LHCN-M2 (cell line): Measurements from ENCODE around the gene ZNF33A. TPM values are rescaled to one million over a fixed set of nuclear protein-coding genes. Genes with fewer than 3 reads are reported as not detected.
"Not testable (repeated sequence)": the region's sequence is repeated elsewhere in the genome, so short reads cannot be mapped to it uniquely, and the experiment has no call there.

ENCODE experiments used
- DNase-seq: peaks from one replicate; pipeline ENCODE4 v3.0.0-alpha.2; 2012; ENCODE audit warnings: low read depth
- total RNA-seq: library from RNA; depleted of rRNA; stranded (reverse); fragments of >200 nt; gene quantifications from 2 replicates; pipeline ENCODE4 v1.2.3, GENCODE V29; 2014; rRNA removed

Gene ZNF33A
- total RNA-seq, 1 experiment from 2014 or later: 10.8 TPM

GRCh38 chr10:38045129-38045528 lies 34.7 kb downstream of the ZNF33A start:
- no peak for DNase-seq

GRCh38 chr10:38047666-38048065 lies 37.2 kb downstream of the ZNF33A start:
- peak; percentile 39 for DNase-seq

GRCh38 chr10:38050212-38050611 lies 39.7 kb downstream of the ZNF33A start:
- no peak for DNase-seq

GRCh38 chr10:38054361-38054797 lies 43.9 kb downstream of the ZNF33A start:
- DNase-seq: peak; percentile 77

GRCh38 chr10:38055274-38055894 lies 44.9 kb downstream of the ZNF33A start:
- not testable (repeated sequence) for DNase-seq

GRCh38 chr10:38069663-38070062 lies 59.2 kb downstream of the ZNF33A start:
- DNase-seq: peak; percentile 72

GRCh38 chr10:38070501-38070900 lies 60.0 kb downstream of the ZNF33A start:
- DNase-seq: no peak

GRCh38 chr10:38072552-38072951 lies 62.1 kb downstream of the ZNF33A start:
- no peak for DNase-seq

GRCh38 chr10:38076687-38077086 lies 66.2 kb downstream of the ZNF33A start:
- DNase-seq: no peak

GRCh38 chr10:38093318-38093717 lies 82.8 kb downstream of the ZNF33A start:
- not testable (repeated sequence) for DNase-seq

GRCh38 chr10:38093816-38094157 lies 83.3 kb downstream of the ZNF33A start:
- DNase-seq: no peak

GRCh38 chr10:38094158-38094926 lies 83.9 kb downstream of the ZNF33A start, which contains the start of gene ZNF37A:
Gene ZNF37A (plus strand): TSS chr10:38094337. CDS start chr10:38096618, 2,281 bp downstream.
- DNase-seq: peak; percentile 93

- DNase-seq: peak; percentile 24
These were observed 84.6 kb downstream of the ZNF33A start for GRCh38 chr10:38094927-38095574.

GRCh38 chr10:38102880-38103279 lies 92.4 kb downstream of the ZNF33A start:
- DNase-seq: no peak

GRCh38 chr10:38103756-38104155 lies 93.3 kb downstream of the ZNF33A start:
- no peak for DNase-seq

- DNase-seq: no peak
These were observed 101.7 kb downstream of the ZNF33A start for GRCh38 chr10:38112159-38112558.

Other genes with a start within 250 kb of the ZNF33A start
- gene ZNF248, start 153.1 kb upstream of the ZNF33A start, total RNA-seq: 5.4 and 6.1 TPM in 2 replicates
- gene ZNF25, start 34.0 kb upstream of the ZNF33A start, total RNA-seq: 9.6 TPM in 2 replicates
- gene ZNF37A, start 83.7 kb downstream of the ZNF33A start, total RNA-seq: 10.9 and 11.6 TPM in 2 replicates